Trophoblast cell (in vitro differentiated cells and primary cell): Measurements from ENCODE around the gene ANKS1B.

Experiments used
- DNase-seq, 2 donors: peaks; one replicate each; pipeline ENCODE4 v3.0.0-alpha.2; 2016
- H2AFZ ChIP-seq: 2 replicates; pipeline ENCODE4 v1.6.1; 2013; ENCODE audit warnings: low read length, moderate library complexity, mild to moderate bottlenecking; ENCODE audit not compliant: insufficient read depth, poor library complexity
- H2AK5ac ChIP-seq: 2 replicates; pipeline ENCODE4 v1.6.1; 2013; ENCODE audit warnings: mild to moderate bottlenecking, low read length
- H2BK120ac ChIP-seq: 2 replicates; pipeline ENCODE4 v1.6.1; 2013; ENCODE audit warnings: low read length, mild to moderate bottlenecking, moderate library complexity; ENCODE audit not compliant: insufficient read depth, poor library complexity
- H2BK12ac ChIP-seq: 2 replicates; pipeline ENCODE4 v1.6.1; 2013; ENCODE audit warnings: mild to moderate bottlenecking, low read length, moderate library complexity
- H2BK5ac ChIP-seq: 2 replicates; pipeline ENCODE4 v1.6.1; 2013; ENCODE audit warnings: low read length, low read depth, moderate library complexity, mild to moderate bottlenecking; ENCODE audit not compliant: poor library complexity
- H3K14ac ChIP-seq: 2 replicates; pipeline ENCODE4 v1.6.1; 2013; ENCODE audit warnings: mild to moderate bottlenecking, low read length
- H3K18ac ChIP-seq: 2 replicates; pipeline ENCODE4 v1.6.1; 2013; ENCODE audit warnings: mild to moderate bottlenecking, low read length
- H3K23ac ChIP-seq: 2 replicates; pipeline ENCODE4 v1.6.1; 2013; ENCODE audit warnings: low read length
- H3K27ac ChIP-seq: 2 replicates; pipeline ENCODE4 v1.5.1; 2013; ENCODE audit warnings: low read depth, mild to moderate bottlenecking, inconsistent platforms, low read length, moderate library complexity
- H3K27me3 ChIP-seq: 2 replicates; pipeline ENCODE4 v1.6.1; 2013; ENCODE audit warnings: inconsistent platforms, mild to moderate bottlenecking, low read length, moderate library complexity; ENCODE audit not compliant: insufficient read depth
- H3K36me3 ChIP-seq, 2 experiments: 1 replicate in 1 of 2; 2 replicates in 1 of 2; pipeline ENCODE4 v1.6.1; 2013; ENCODE audit warnings: low read length in 2 of 2, mild to moderate bottlenecking in 2 of 2, moderate library complexity in 1 of 2; ENCODE audit not compliant: insufficient read depth in 2 of 2, control insufficient read depth in 1 of 2
- H3K4ac ChIP-seq: 2 replicates; pipeline ENCODE4 v1.6.1; 2013; ENCODE audit warnings: low read depth, mild to moderate bottlenecking, low read length, moderate library complexity
- H3K4me1 ChIP-seq, 2 experiments: 1 replicate in 1 of 2; 2 replicates in 1 of 2; pipeline ENCODE4 v1.6.1; 2013; ENCODE audit warnings: low read length in 2 of 2, mild to moderate bottlenecking in 2 of 2, moderate library complexity in 1 of 2; ENCODE audit not compliant: insufficient read depth in 2 of 2, control insufficient read depth in 1 of 2
- H3K4me2 ChIP-seq: 2 replicates; pipeline ENCODE4 v1.6.1; 2013; ENCODE audit warnings: inconsistent platforms, mild to moderate bottlenecking, low read length, moderate library complexity
- H3K4me3 ChIP-seq: 2 replicates; pipeline ENCODE4 v1.5.1; 2013; ENCODE audit warnings: mild to moderate bottlenecking, low read depth, low read length, inconsistent platforms
- H3K79me1 ChIP-seq: one replicate; pipeline ENCODE4 v1.6.1; 2013; ENCODE audit warnings: low read length
- H3K79me2 ChIP-seq: 2 replicates; pipeline ENCODE4 v1.6.1; 2013; ENCODE audit warnings: low read length, mild to moderate bottlenecking; ENCODE audit not compliant: control insufficient read depth, insufficient read depth, poor library complexity
- H3K9ac ChIP-seq: 2 replicates; pipeline ENCODE4 v1.6.1; 2013; ENCODE audit warnings: mild to moderate bottlenecking, low read length
- H3K9me3 ChIP-seq: 2 replicates; pipeline ENCODE4 v1.6.1; 2013; ENCODE audit warnings: low read depth, mild to moderate bottlenecking, control low read depth, inconsistent platforms, low read length; ENCODE audit not compliant: insufficient read depth
- H4K12ac ChIP-seq: 2 replicates; pipeline ENCODE4 v1.6.1; 2013; ENCODE audit warnings: low read depth, mild to moderate bottlenecking, low read length, moderate library complexity
- H4K8ac ChIP-seq: 2 replicates; pipeline ENCODE4 v1.6.1; 2013; ENCODE audit warnings: low read depth, mild to moderate bottlenecking, low read length, moderate library complexity
- H4K91ac ChIP-seq: one replicate; pipeline ENCODE4 v1.6.1; 2013; ENCODE audit warnings: low read depth, mild to moderate bottlenecking, low read length, moderate library complexity
- WGBS: extraction: QIAGEN DNeasy Blood & Tissue Kit; methylation state at CpG from one replicate; pipeline ENCODE4 v1.1.7; 2013; ENCODE audit warnings: missing lambda C conversion rate; ENCODE audit not compliant: insufficient read length, insufficient coverage; ENCODE audit errors: extremely low coverage; 5-methylcytosine and 5-hydroxymethylcytosine counted together

ANKS1B gene

GRCh38 chr12:98786653-98787052, 1198.1 kb downstream of the ANKS1B start:
- H3K18ac ChIP-seq: no peak overlapping the region
- H3K9me3 ChIP-seq: no peaks in the 10 kb centered on the region
- no peak overlapping the region for H2BK120ac ChIP-seq
- H4K91ac ChIP-seq: no peak overlapping the region
- H3K36me3 ChIP-seq: no peaks in the 10 kb centered on the region
- no peak overlapping the region for H3K9ac ChIP-seq
- H2BK12ac ChIP-seq: no peak overlapping the region
- H3K27ac ChIP-seq: no peak overlapping the region
- no peak overlapping the region for H3K4me3 ChIP-seq
- no peak overlapping the region for H3K23ac ChIP-seq
- H2AFZ ChIP-seq: no peak overlapping the region
- no peaks in the 10 kb centered on the region for H3K27me3 ChIP-seq
- no peak overlapping the region for H4K12ac ChIP-seq
- no CpG with 5 or more reads among the region's 7 CpGs for whole genome bisulfite sequencing
- no peak overlapping the region for H3K4me2 ChIP-seq
- no peaks in the 10 kb centered on the region for H3K4me1 ChIP-seq
- no peaks in the 10 kb centered on the region for H3K79me1 ChIP-seq
- DNase-seq: no peak
- H3K4ac ChIP-seq: no peak overlapping the region
- H2BK5ac ChIP-seq: no peak overlapping the region
- no peak overlapping the region for H3K14ac ChIP-seq
- H4K8ac ChIP-seq: no peak overlapping the region
- no peak overlapping the region for H2AK5ac ChIP-seq
- no peaks in the 10 kb centered on the region for H3K79me2 ChIP-seq

GRCh38 chr12:98783420-98783819, 1201.3 kb downstream of the ANKS1B start:
- no peak overlapping the region for H4K8ac ChIP-seq
- no peak overlapping the region for H3K23ac ChIP-seq
- no peak overlapping the region for H3K18ac ChIP-seq
- H3K14ac ChIP-seq: no peak overlapping the region
- H2BK5ac ChIP-seq: no peak overlapping the region
- no peak for DNase-seq
- no peak overlapping the region for H2BK120ac ChIP-seq
- H3K4me2 ChIP-seq: no peak overlapping the region
- H3K27me3 ChIP-seq: no peaks in the 10 kb centered on the region
- H3K4me1 ChIP-seq: no peaks in the 10 kb centered on the region
- H3K9me3 ChIP-seq: no peaks in the 10 kb centered on the region
- no peaks in the 10 kb centered on the region for H3K36me3 ChIP-seq
- H3K4ac ChIP-seq: no peak overlapping the region
- no peak overlapping the region for H3K27ac ChIP-seq
- no peak overlapping the region for H4K91ac ChIP-seq
- H3K4me3 ChIP-seq: no peak overlapping the region
- no peak overlapping the region for H2AFZ ChIP-seq
- no peak overlapping the region for H2AK5ac ChIP-seq
- H2BK12ac ChIP-seq: no peak overlapping the region
- no peak overlapping the region for H3K9ac ChIP-seq
- no CpG with 5 or more reads among the region's 2 CpGs for WGBS
- no peaks in the 10 kb centered on the region for H3K79me1 ChIP-seq
- no peaks in the 10 kb centered on the region for H3K79me2 ChIP-seq
- H4K12ac ChIP-seq: no peak overlapping the region

GRCh38 chr12:98780261-98780660, 1204.5 kb downstream of the ANKS1B start:
- Histone ChIP-seq H4K91ac (no peak overlapping the region), H3K27me3 (no peaks in the 10 kb centered on the region), H4K8ac (no peak overlapping the region), H3K18ac (no peak overlapping the region), H2BK5ac (no peak overlapping the region), H3K9me3 (no peaks in the 10 kb centered on the region), H4K12ac (no peak overlapping the region), H3K9ac (no peak overlapping the region), H3K4me1 (no peaks in the 10 kb centered on the region), H3K23ac (no peak overlapping the region), H3K36me3 (no peaks in the 10 kb centered on the region), H3K4me2 (no peak overlapping the region), H3K79me1 (no peaks in the 10 kb centered on the region), H2BK12ac (no peak overlapping the region), H2BK120ac (no peak overlapping the region), H3K4me3 (no peak overlapping the region), H3K27ac (no peak overlapping the region), H3K4ac (no peak overlapping the region), H2AFZ (no peak overlapping the region), H2AK5ac (no peak overlapping the region), H3K14ac (no peak overlapping the region), H3K79me2 (no peaks in the 10 kb centered on the region)
- no peak for DNase-seq
- no CpG with 5 or more reads among the region's 4 CpGs for WGBS

- Histone ChIP-seq H3K36me3 (no peaks in the 10 kb centered on the region), H2AFZ (no peak overlapping the region), H2BK5ac (no peak overlapping the region), H4K8ac (no peak overlapping the region), H3K4me1 (no peaks in the 10 kb centered on the region), H2BK120ac (no peak overlapping the region), H3K18ac (no peak overlapping the region), H3K4me3 (no peak overlapping the region), H3K79me1 (no peaks in the 10 kb centered on the region), H3K4ac (no peak overlapping the region), H2AK5ac (no peak overlapping the region), H3K9ac (no peak overlapping the region), H3K27me3 (no peaks in the 10 kb centered on the region), H2BK12ac (no peak overlapping the region), H3K27ac (no peak overlapping the region), H3K79me2 (no peaks in the 10 kb centered on the region), H3K4me2 (no peak overlapping the region), H4K91ac (no peak overlapping the region), H4K12ac (no peak overlapping the region), H3K9me3 (no peaks in the 10 kb centered on the region), H3K14ac (no peak overlapping the region), H3K23ac (no peak overlapping the region)
- DNase-seq: no peak
- WGBS: no CpG with 5 or more reads among the region's 3 CpGs
These were observed 1211.9 kb downstream of the ANKS1B start for GRCh38 chr12:98772818-98773217.
